Activated effector memory CD4-positive, alpha-beta T cell treated with Interleukin-2 at 50 U/mL for 16 hours (primary cell): ENCODE data around the gene C16orf54.
"Not testable (repeated sequence)": the region's sequence is repeated elsewhere in the genome, so short reads cannot be mapped to it uniquely, and the experiment has no call there.

ENCODE experiments used
- DNase-seq: peaks from one replicate; pipeline ENCODE4 v3.0.0-alpha.2; 2020

Gene C16orf54

GRCh38 chr16:29767062-29767461 is 21.3 kb upstream of the C16orf54 start:
- no peak for DNase-seq

GRCh38 chr16:29766571-29766970 is 20.8 kb upstream of the C16orf54 start:
- no peak for DNase-seq

- DNase-seq: no peak
These were observed 19.6 kb upstream of the C16orf54 start for GRCh38 chr16:29765167-29766032.

GRCh38 chr16:29763326-29763725 is 17.5 kb upstream of the C16orf54 start:
- no peak for DNase-seq

GRCh38 chr16:29761882-29762281 is 16.1 kb upstream of the C16orf54 start:
- DNase-seq: no peak

GRCh38 chr16:29761280-29761651 is 15.5 kb upstream of the C16orf54 start:
- not testable (repeated sequence) for DNase-seq

- DNase-seq: no peak
These were observed 14.9 kb upstream of the C16orf54 start for GRCh38 chr16:29760567-29761279.

- DNase-seq: no peak
These were observed 12.2 kb upstream of the C16orf54 start for GRCh38 chr16:29757950-29758466.

- DNase-seq: not testable (repeated sequence)
These were observed 11.3 kb upstream of the C16orf54 start for GRCh38 chr16:29757086-29757485.

GRCh38 chr16:29756654-29757053 is 10.9 kb upstream of the C16orf54 start:
- DNase-seq: no peak

- no peak for DNase-seq
These were observed 7.7 kb upstream of the C16orf54 start for GRCh38 chr16:29753516-29753915.

- not testable (repeated sequence) for DNase-seq
These were observed 3.0 kb upstream of the C16orf54 start for GRCh38 chr16:29748760-29749149.

- DNase-seq: no peak
These were observed 2.4 kb upstream of the C16orf54 start for GRCh38 chr16:29747947-29748759.

GRCh38 chr16:29746518-29746917 is 728 bp upstream of the C16orf54 start:
- DNase-seq: not testable (repeated sequence)

GRCh38 chr16:29745121-29745852 is 503 bp downstream of the C16orf54 start:
- DNase-seq: peak; percentile 46

GRCh38 chr16:29744541-29745101 is 1.2 kb downstream of the C16orf54 start:
- no peak for DNase-seq

- peak; percentile 26 for DNase-seq
These were observed 1.8 kb downstream of the C16orf54 start for GRCh38 chr16:29743827-29744531.

- DNase-seq: no peak
These were observed 2.3 kb downstream of the C16orf54 start for GRCh38 chr16:29743475-29743826.

GRCh38 chr16:29742683-29743275 is 3.0 kb downstream of the C16orf54 start:
- no peak for DNase-seq

- not testable (repeated sequence) for DNase-seq
These were observed 5.2 kb downstream of the C16orf54 start for GRCh38 chr16:29740630-29741015.
